Measurements from ENCODE around the gene OPA1. TPM values are rescaled to one million over a fixed set of nuclear protein-coding genes. Genes with fewer than 3 reads are reported as not detected.

Gene OPA1
- total and polyA plus RNA-seq, 4 donors, result 13.2 to 54.5 (median 33.4) TPM

- TF ChIP-seq EGR1 (IDR thresholded peaks at IDR 0.05; ENCODE audit: low read depth in 2 of 2), result no peak
- TF ChIP-seq FOXA2 (IDR thresholded peaks at IDR 0.05), result no peak
- no peak for TF ChIP-seq NR2F2 (IDR thresholded peaks at IDR 0.05)
- TF ChIP-seq RAD21 (IDR thresholded peaks at IDR 0.05), result no peak
- TF ChIP-seq JUND (IDR thresholded peaks at IDR 0.05), result no peak
- no peak for TF ChIP-seq MAX (IDR thresholded peaks at IDR 0.05)
- no peak for TF ChIP-seq SP1 (IDR thresholded peaks at IDR 0.05)
- no peak for TF ChIP-seq RXRA (IDR thresholded peaks at IDR 0.05)
- TF ChIP-seq HNF4A (conservative IDR thresholded peaks at IDR 0.05), result no peak
- 87% methylated on average over 4 of the region's 4 CpGs for whole genome bisulfite sequencing
- no peak overlapping the region for H3K4me3 ChIP-seq (ENCODE audit: low read depth in 1 of 3, low read length in 3 of 3)
- H3K4me1 ChIP-seq (ENCODE audit: control insufficient read depth in 4 of 4, insufficient read depth in 4 of 4, low read length in 3 of 4), result no peaks in the 10 kb centered on the region
- H3K36me3 ChIP-seq (ENCODE audit: control insufficient read depth in 4 of 4, insufficient read depth in 3 of 4, low read depth in 1 of 4, low read length in 3 of 4), result peaks cover 0 to 2% (median 0%) of the 10 kb centered on the region in 4 donors
- H3K27me3 ChIP-seq (ENCODE audit: control insufficient read depth in 4 of 4, insufficient read depth in 4 of 4, low read length in 3 of 4), result no peaks in the 10 kb centered on the region
- DNase-seq (ENCODE audit: low spot score), result no peak
- H3K9ac ChIP-seq (ENCODE audit: low read depth in 1 of 2, low read length in 2 of 2), result no peak overlapping the region
- no peak overlapping the region for H3K27ac ChIP-seq (ENCODE audit: low read depth in 1 of 2, low read length in 2 of 2)
- no peaks in the 10 kb centered on the region for H3K9me3 ChIP-seq (ENCODE audit: control insufficient read depth in 4 of 4, low read length in 3 of 4)
Measured at GRCh38 chr3:193686665-193687483, 93.9 kb downstream of the OPA1 start.

- 81% methylated on average over 9 of the region's 9 CpGs for WGBS
- Histone ChIP-seq H3K27ac (ENCODE audit: low read depth in 1 of 2, low read length in 2 of 2) (no peak overlapping the region), H3K27me3 (ENCODE audit: control insufficient read depth in 4 of 4, insufficient read depth in 4 of 4, low read length in 3 of 4) (no peaks in the 10 kb centered on the region), H3K4me3 (ENCODE audit: low read depth in 1 of 3, low read length in 3 of 3) (no peak overlapping the region), H3K9ac (ENCODE audit: low read depth in 1 of 2, low read length in 2 of 2) (no peak overlapping the region), H3K36me3 (ENCODE audit: control insufficient read depth in 4 of 4, insufficient read depth in 3 of 4, low read depth in 1 of 4, low read length in 3 of 4) (peaks cover 0 to 13% (median 3%) of the 10 kb centered on the region in 4 donors), H3K9me3 (ENCODE audit: control insufficient read depth in 4 of 4, low read length in 3 of 4) (no peaks in the 10 kb centered on the region), H3K4me1 (ENCODE audit: control insufficient read depth in 4 of 4, insufficient read depth in 4 of 4, low read length in 3 of 4) (no peaks in the 10 kb centered on the region)
- TF ChIP-seq NR2F2 (IDR thresholded peaks at IDR 0.05) (no peak), RXRA (IDR thresholded peaks at IDR 0.05) (no peak), SP1 (IDR thresholded peaks at IDR 0.05) (no peak), YY1 (IDR thresholded peaks at IDR 0.05) (no peak), ZBTB33 (IDR thresholded peaks at IDR 0.05) (no peak), ATF3 (IDR thresholded peaks at IDR 0.05) (no peak)
- no peak for DNase-seq (ENCODE audit: low spot score)
Measured at GRCh38 chr3:193688834-193689714, 96.1 kb downstream of the OPA1 start.

GRCh38 chr3:193693774-193694173 is 100.8 kb downstream of the OPA1 start:
- H3K36me3 ChIP-seq (ENCODE audit: control insufficient read depth in 4 of 4, insufficient read depth in 3 of 4, low read depth in 1 of 4, low read length in 3 of 4), result peaks cover 2 to 30% (median 6%) of the 10 kb centered on the region in 4 donors
- no peak overlapping the region for H3K27ac ChIP-seq (ENCODE audit: low read depth in 1 of 2, low read length in 2 of 2)
- H3K4me1 ChIP-seq (ENCODE audit: control insufficient read depth in 4 of 4, insufficient read depth in 4 of 4, low read length in 3 of 4), result no peaks in the 10 kb centered on the region
- H3K9ac ChIP-seq (ENCODE audit: low read depth in 1 of 2, low read length in 2 of 2), result no peak overlapping the region
- H3K9me3 ChIP-seq (ENCODE audit: control insufficient read depth in 4 of 4, low read length in 3 of 4), result no peaks in the 10 kb centered on the region
- H3K4me3 ChIP-seq (ENCODE audit: low read depth in 1 of 3, low read length in 3 of 3), result no peak overlapping the region
- no peak for DNase-seq (ENCODE audit: low spot score)
- 65% methylated on average over 5 of the region's 5 CpGs for WGBS
- no peaks in the 10 kb centered on the region for H3K27me3 ChIP-seq (ENCODE audit: control insufficient read depth in 4 of 4, insufficient read depth in 4 of 4, low read length in 3 of 4)
- TF ChIP-seq EGR1 (IDR thresholded peaks at IDR 0.05; ENCODE audit: low read depth in 2 of 2), result no peak
- TF ChIP-seq RAD21 (IDR thresholded peaks at IDR 0.05), result no peak
- no peak for TF ChIP-seq REST (IDR thresholded peaks at IDR 0.05)
- TF ChIP-seq GABPA (IDR thresholded peaks at IDR 0.05 in 1 of 2, conservative IDR thresholded peaks at IDR 0.05 in 1 of 2), result no peak
- no peak for TF ChIP-seq NR2F2 (IDR thresholded peaks at IDR 0.05)
- TF ChIP-seq JUND (IDR thresholded peaks at IDR 0.05), result no peak
- TF ChIP-seq HNF4G (IDR thresholded peaks at IDR 0.05), result no peak
- no peak for TF ChIP-seq YY1 (IDR thresholded peaks at IDR 0.05)
- no peak for TF ChIP-seq FOXA1 (IDR thresholded peaks at IDR 0.05)
- no peak for TF ChIP-seq RXRA (IDR thresholded peaks at IDR 0.05)
- TF ChIP-seq ATF3 (IDR thresholded peaks at IDR 0.05), result no peak
- no peak for TF ChIP-seq MAX (IDR thresholded peaks at IDR 0.05)
